HEK293 (cell line): ENCODE data around the gene CFAP65.

Experiments
- CTCF ChIA-PET: fragments of 350-600 bp; formaldehyde crosslinking; extraction: SDS; loops from one replicate; lab custom pipeline; 2021; ENCODE audit warnings: antibody characterized with exemption; lab: Yijun Ruan, JAX
- POLR2A ChIA-PET: fragments of 300-600 bp; formaldehyde crosslinking; extraction: SDS; loops from one replicate; lab custom pipeline; 2020; ENCODE audit warnings: antibody characterized with exemption, inconsistent platforms; lab: Yijun Ruan, JAX
- H3K27ac ChIP-seq: fragments of 200-500 bp; sonication (Bioruptor generic); 2 replicates; pipeline ENCODE4 v1.5.1; 2014; ENCODE audit warnings: low read depth, low read length, control low read depth, inconsistent platforms; ENCODE audit errors: extremely low read depth
- H3K36me3 ChIP-seq, 2 experiments: fragments of 200-500 bp in 1 of 2; sonication (Bioruptor generic) in 1 of 2; 1 replicate in 1 of 2; 2 replicates in 1 of 2; pipeline ENCODE4 v1.5.1; 2014 to 2017; ENCODE audit warnings: inconsistent platforms in 2 of 2, low read length in 2 of 2; ENCODE audit not compliant: control insufficient read depth in 2 of 2, insufficient read depth in 1 of 2
- H3K4me1 ChIP-seq: fragments of 200-500 bp; sonication (Bioruptor generic); 2 replicates; pipeline ENCODE4 v1.5.1; 2014; ENCODE audit warnings: mild to moderate bottlenecking, low read length, inconsistent platforms; ENCODE audit not compliant: control insufficient read depth, insufficient read depth
- H3K4me3 ChIP-seq: 2 replicates; pipeline ENCODE4 v1.5.1; 2011; ENCODE audit warnings: low read depth, mild to moderate bottlenecking, control low read depth, low read length, moderate library complexity
- H3K9me3 ChIP-seq: fragments of 200-500 bp; sonication (Bioruptor generic); 2 replicates; pipeline ENCODE4 v1.5.1; 2014; ENCODE audit warnings: low read depth, low read length, inconsistent platforms; ENCODE audit not compliant: control insufficient read depth, insufficient read depth
- GLI2 ChIP-seq: fragments of 450-650 bp; formaldehyde crosslinking; IDR thresholded peaks from 2 replicates; pipeline ENCODE4; 2017; ENCODE audit warnings: missing biosample characterization, missing genetic modification characterization, low read depth, borderline replicate concordance
- GLI4 ChIP-seq: fragments of 450-650 bp; formaldehyde crosslinking; IDR thresholded peaks from 2 replicates; pipeline ENCODE4 v1.5.1; 2016; ENCODE audit warnings: missing biosample characterization, missing genetic modification characterization
- GLIS1 ChIP-seq: fragments of 450-650 bp; formaldehyde crosslinking; IDR thresholded peaks from 2 replicates; pipeline ENCODE4 v1.5.1; 2016; ENCODE audit warnings: missing biosample characterization, missing genetic modification characterization
- IKZF3 ChIP-seq: fragments of 450-650 bp; IDR thresholded peaks from 2 replicates; pipeline ENCODE4 v1.5.0; 2018; ENCODE audit warnings: missing biosample characterization, mild to moderate bottlenecking, missing genetic modification characterization, moderate library complexity
- KLF1 ChIP-seq: fragments of 450-650 bp; formaldehyde crosslinking; IDR thresholded peaks from 2 replicates; pipeline ENCODE4 v1.5.1; 2016; ENCODE audit warnings: missing biosample characterization, missing genetic modification characterization
- KLF8 ChIP-seq: fragments of 450-650 bp; formaldehyde crosslinking; IDR thresholded peaks from 2 replicates; pipeline ENCODE4 v1.5.1; 2016; ENCODE audit warnings: missing biosample characterization, missing genetic modification characterization
- PBX3 ChIP-seq: sonication (generic); formaldehyde crosslinking; IDR thresholded peaks from 2 replicates; pipeline ENCODE4 v1.8.1; 2022; ENCODE audit warnings: mild to moderate bottlenecking, moderate library complexity, missing genetic modification reagents
- ZBTB17 ChIP-seq: fragments of 450-650 bp; formaldehyde crosslinking; IDR thresholded peaks from 2 replicates; pipeline ENCODE4 v1.5.1; 2016; ENCODE audit warnings: missing biosample characterization, missing genetic modification characterization
- ZIC2 ChIP-seq: fragments of 450-650 bp; formaldehyde crosslinking; IDR thresholded peaks from 2 replicates; pipeline ENCODE4 v1.5.1; 2016; ENCODE audit warnings: missing biosample characterization, missing genetic modification characterization
- ZNF16 ChIP-seq: fragments of 450-650 bp; formaldehyde crosslinking; IDR thresholded peaks from 2 replicates; pipeline ENCODE4 v1.5.1; 2016; ENCODE audit warnings: low read depth, missing biosample characterization, missing genetic modification characterization
- ZNF214 ChIP-seq: fragments of 450-650 bp; formaldehyde crosslinking; IDR thresholded peaks from 2 replicates; pipeline ENCODE4 v1.5.1; 2017; ENCODE audit warnings: missing biosample characterization, mild to moderate bottlenecking, missing genetic modification characterization, borderline replicate concordance
- ZNF274 ChIP-seq, 2 experiments: fragments of 200-500 bp in 1 of 2; fragments of 450-650 bp in 1 of 2; sonication (Bioruptor generic) in 1 of 2; formaldehyde crosslinking in 1 of 2; IDR thresholded peaks; 2 replicates each; pipeline versions ENCODE4 v1.5.1 to v1.6.1; 2014 to 2016; ENCODE audit warnings: borderline replicate concordance in 1 of 2, inconsistent platforms in 1 of 2, low read length in 1 of 2, missing biosample characterization in 1 of 2, missing genetic modification characterization in 1 of 2
- ZNF514 ChIP-seq: fragments of 450-650 bp; formaldehyde crosslinking; IDR thresholded peaks from 2 replicates; pipeline ENCODE4 v1.5.1; 2016; ENCODE audit warnings: missing biosample characterization, missing genetic modification characterization
- ZNF529 ChIP-seq: fragments of 450-650 bp; formaldehyde crosslinking; IDR thresholded peaks from 2 replicates; pipeline ENCODE4 v1.5.1; 2017; ENCODE audit warnings: missing genetic modification characterization, missing biosample characterization; ENCODE audit not compliant: insufficient replicate concordance
- ZNF555 ChIP-seq: fragments of 450-650 bp; formaldehyde crosslinking; conservative IDR thresholded peaks from 2 replicates; pipeline ENCODE4 v1.5.1; 2017; ENCODE audit warnings: missing biosample characterization, mild to moderate bottlenecking, missing genetic modification characterization, inconsistent platforms
- ZNF561 ChIP-seq: fragments of 450-650 bp; IDR thresholded peaks from 2 replicates; pipeline ENCODE4 v1.5.1; 2018; ENCODE audit warnings: missing biosample characterization, missing genetic modification characterization, borderline replicate concordance
- ZNF585B ChIP-seq: fragments of 450-650 bp; formaldehyde crosslinking; IDR thresholded peaks from 2 replicates; pipeline ENCODE4 v1.5.1; 2016; ENCODE audit warnings: missing biosample characterization, missing genetic modification characterization
- ZNF621 ChIP-seq: fragments of 450-650 bp; formaldehyde crosslinking; IDR thresholded peaks from 2 replicates; pipeline ENCODE4 v1.5.1; 2017; ENCODE audit warnings: missing biosample characterization, missing genetic modification characterization
- ZNF791 ChIP-seq: fragments of 450-650 bp; formaldehyde crosslinking; IDR thresholded peaks from 2 replicates; pipeline ENCODE4 v1.5.1; 2016; ENCODE audit warnings: missing biosample characterization, missing genetic modification characterization
- ZNF843 ChIP-seq: fragments of 450-650 bp; formaldehyde crosslinking; IDR thresholded peaks from 2 replicates; pipeline ENCODE4 v1.5.1; 2016; ENCODE audit warnings: missing biosample characterization, missing genetic modification characterization
- TF ChIP-seq, protein P1 (sequence below): fragments of 450-650 bp; formaldehyde crosslinking; IDR thresholded peaks from 2 replicates; pipeline ENCODE4 v1.5.1; 2017; ENCODE audit warnings: missing biosample characterization, mild to moderate bottlenecking, missing genetic modification characterization, moderate library complexity
- TF ChIP-seq, protein P2 (sequence below): fragments of 450-650 bp; formaldehyde crosslinking; IDR thresholded peaks from 2 replicates; pipeline ENCODE4 v1.5.1; 2016; ENCODE audit warnings: missing biosample characterization, missing genetic modification characterization
- TF ChIP-seq, protein P3 (sequence below): fragments of 450-650 bp; formaldehyde crosslinking; IDR thresholded peaks from 2 replicates; pipeline ENCODE4 v1.5.1; 2016; ENCODE audit warnings: missing biosample characterization, missing genetic modification characterization
- TF ChIP-seq, protein P4 (sequence below): fragments of 450-650 bp; formaldehyde crosslinking; IDR thresholded peaks from 2 replicates; pipeline ENCODE4 v1.5.1; 2016; ENCODE audit warnings: missing biosample characterization, missing genetic modification characterization, low read depth

Gene CFAP65

DNA sequence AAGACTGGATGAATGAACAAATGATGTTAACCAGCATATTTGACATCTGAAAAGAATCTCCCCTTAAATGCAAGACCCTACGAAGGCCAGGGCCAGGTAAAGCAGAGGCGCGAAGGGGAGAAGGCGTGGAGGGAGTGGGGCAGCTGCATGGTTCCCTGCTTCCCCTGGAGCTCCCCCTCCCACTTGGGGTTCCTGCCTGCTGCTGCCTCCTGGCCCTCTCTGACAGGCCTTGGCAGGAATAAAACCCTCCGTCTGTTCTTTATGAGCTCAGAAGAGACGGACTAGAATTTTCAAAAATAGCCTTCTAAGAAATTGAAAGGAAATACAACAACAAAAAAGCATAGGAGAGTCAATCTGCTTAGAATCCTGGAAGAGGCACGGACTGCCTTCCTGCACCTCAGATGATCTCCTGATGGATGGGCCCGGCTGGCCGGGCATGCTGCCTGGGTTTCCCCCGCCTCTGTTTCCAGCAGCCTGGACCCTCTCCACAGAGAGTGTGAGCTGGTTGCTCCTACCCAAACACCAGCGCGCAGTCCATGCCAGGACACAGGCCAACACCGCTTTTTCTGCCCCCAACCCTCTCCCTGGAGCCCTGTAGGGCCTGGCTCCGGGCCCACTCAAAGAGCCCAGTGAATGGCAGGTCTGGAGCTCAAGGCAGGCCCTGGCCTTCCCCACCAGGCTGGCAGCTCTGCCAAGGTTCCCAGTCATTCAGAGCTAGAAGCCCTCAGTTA, 23.9 kb downstream of the CFAP65 start:
- no peaks in the 10 kb centered on the region for H3K36me3 ChIP-seq
- POLR2A ChIA-PET: no interaction called here
- no peak overlapping the region for H3K27ac ChIP-seq
- CTCF ChIA-PET: interaction anchor here (0.5 to 2.0 kb wide), 6 partner anchors 13 to 513 kb away, joined by 3 to 11 read pairs (median 4); no protein-coding TSS in a partner anchor
- TF ChIP-seq ZNF274 (IDR thresholded peaks at IDR 0.05; ENCODE audit: low read length) (no peak), ZNF274 (tag by site-specific recombination; IDR thresholded peaks at IDR 0.05; ENCODE audit: borderline replicate concordance) (no peak), ZNF621 (tag by site-specific recombination) (no peak), ZNF555 (tag by site-specific recombination) (no peak), ZNF585B (tag by site-specific recombination) (no peak), ZNF529 (tag by site-specific recombination) (no peak), KLF1 (no peak), ZNF791 (tag by site-specific recombination) (no peak), PBX3 (CRISPR knock-in tag) (no peak), ZNF214 (tag by site-specific recombination) (no peak), ZNF16 (no peak), GLI2 (tag by site-specific recombination) (no peak), GLI4 (no peak)
- TF ChIP-seq, protein P1, sequence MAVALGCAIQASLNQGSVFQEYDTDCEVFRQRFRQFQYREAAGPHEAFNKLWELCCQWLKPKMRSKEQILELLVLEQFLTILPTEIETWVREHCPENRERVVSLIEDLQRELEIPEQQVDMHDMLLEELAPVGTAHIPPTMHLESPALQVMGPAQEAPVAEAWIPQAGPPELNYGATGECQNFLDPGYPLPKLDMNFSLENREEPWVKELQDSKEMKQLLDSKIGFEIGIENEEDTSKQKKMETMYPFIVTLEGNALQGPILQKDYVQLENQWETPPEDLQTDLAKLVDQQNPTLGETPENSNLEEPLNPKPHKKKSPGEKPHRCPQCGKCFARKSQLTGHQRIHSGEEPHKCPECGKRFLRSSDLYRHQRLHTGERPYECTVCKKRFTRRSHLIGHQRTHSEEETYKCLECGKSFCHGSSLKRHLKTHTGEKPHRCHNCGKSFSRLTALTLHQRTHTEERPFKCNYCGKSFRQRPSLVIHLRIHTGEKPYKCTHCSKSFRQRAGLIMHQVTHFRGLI (tag by site-specific recombination): no peak
- no peaks in the 10 kb centered on the region for H3K4me1 ChIP-seq
- H3K4me3 ChIP-seq: no peak overlapping the region
- no peaks in the 10 kb centered on the region for H3K9me3 ChIP-seq

DNA sequence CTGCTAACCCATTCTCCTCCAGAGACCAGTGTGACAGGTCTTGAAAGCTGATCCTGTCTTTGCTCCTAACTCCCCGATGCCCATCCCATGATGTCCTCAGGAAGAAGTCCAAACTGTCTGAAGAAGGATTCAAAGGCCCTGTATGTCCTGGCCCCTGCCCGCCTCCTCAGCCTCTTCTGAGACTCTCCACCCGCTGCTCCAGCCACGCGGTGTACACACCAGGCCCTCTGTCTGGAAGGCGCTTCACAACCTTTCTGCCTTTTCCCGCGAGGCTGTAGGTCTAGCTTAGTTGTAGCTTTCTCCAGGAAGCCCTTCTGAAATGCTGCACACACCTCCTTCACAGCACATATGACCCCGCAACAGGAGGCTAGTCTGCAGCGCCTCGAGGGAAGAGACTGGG, 24.6 kb downstream of the CFAP65 start:
- ChIA-PET POLR2A (no interaction called here), CTCF (interaction anchor here (0.5 to 2.0 kb wide), 5 partner anchors 13 to 513 kb away, joined by 3 to 11 read pairs (median 4); no protein-coding TSS in a partner anchor)
- Histone ChIP-seq H3K36me3 (no peaks in the 10 kb centered on the region), H3K4me3 (no peak overlapping the region), H3K27ac (no peak overlapping the region), H3K4me1 (no peaks in the 10 kb centered on the region), H3K9me3 (no peaks in the 10 kb centered on the region)
- TF ChIP-seq ZNF561 (no peak), ZNF514 (tag by site-specific recombination) (no peak), KLF8 (tag by site-specific recombination) (no peak), IKZF3 (tag by site-specific recombination) (no peak), ZBTB17 (tag by site-specific recombination) (no peak)
- TF ChIP-seq, protein P2, sequence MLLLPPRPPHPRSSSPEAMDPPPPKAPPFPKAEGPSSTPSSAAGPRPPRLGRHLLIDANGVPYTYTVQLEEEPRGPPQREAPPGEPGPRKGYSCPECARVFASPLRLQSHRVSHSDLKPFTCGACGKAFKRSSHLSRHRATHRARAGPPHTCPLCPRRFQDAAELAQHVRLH (tag by site-specific recombination): no peak

GRCh38 chr2:219010873-219011272, 30.4 kb downstream of the CFAP65 start:
- ChIA-PET POLR2A (no interaction called here), CTCF (interaction anchor here (0.6 to 3.3 kb wide), 18 partner anchors 8 to 514 kb away, joined by 3 to 17 read pairs (median 4); no protein-coding TSS in a partner anchor)
- peak; percentile 90 for TF ChIP-seq ZIC2
- TF ChIP-seq, protein P3, sequence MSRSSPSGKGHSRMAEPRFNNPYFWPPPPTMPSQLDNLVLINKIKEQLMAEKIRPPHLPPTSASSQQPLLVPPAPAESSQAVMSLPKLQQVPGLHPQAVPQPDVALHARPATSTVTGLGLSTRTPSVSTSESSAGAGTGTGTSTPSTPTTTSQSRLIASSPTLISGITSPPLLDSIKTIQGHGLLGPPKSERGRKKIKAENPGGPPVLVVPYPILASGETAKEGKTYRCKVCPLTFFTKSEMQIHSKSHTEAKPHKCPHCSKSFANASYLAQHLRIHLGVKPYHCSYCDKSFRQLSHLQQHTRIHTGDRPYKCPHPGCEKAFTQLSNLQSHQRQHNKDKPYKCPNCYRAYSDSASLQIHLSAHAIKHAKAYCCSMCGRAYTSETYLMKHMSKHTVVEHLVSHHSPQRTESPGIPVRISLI (tag by site-specific recombination): peak; percentile 49; the same call in 1 of the 2 replicates
- TF ChIP-seq ZNF843 (tag by site-specific recombination): no peak
- TF ChIP-seq, protein P4, sequence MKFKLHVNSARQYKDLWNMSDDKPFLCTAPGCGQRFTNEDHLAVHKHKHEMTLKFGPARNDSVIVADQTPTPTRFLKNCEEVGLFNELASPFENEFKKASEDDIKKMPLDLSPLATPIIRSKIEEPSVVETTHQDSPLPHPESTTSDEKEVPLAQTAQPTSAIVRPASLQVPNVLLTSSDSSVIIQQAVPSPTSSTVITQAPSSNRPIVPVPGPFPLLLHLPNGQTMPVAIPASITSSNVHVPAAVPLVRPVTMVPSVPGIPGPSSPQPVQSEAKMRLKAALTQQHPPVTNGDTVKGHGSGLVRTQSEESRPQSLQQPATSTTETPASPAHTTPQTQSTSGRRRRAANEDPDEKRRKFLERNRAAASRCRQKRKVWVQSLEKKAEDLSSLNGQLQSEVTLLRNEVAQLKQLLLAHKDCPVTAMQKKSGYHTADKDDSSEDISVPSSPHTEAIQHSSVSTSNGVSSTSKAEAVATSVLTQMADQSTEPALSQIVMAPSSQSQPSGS: peak; percentile 77
- peak; percentile 81 for TF ChIP-seq GLIS1
- H3K27ac ChIP-seq: no peak overlapping the region
- no peak overlapping the region for H3K4me3 ChIP-seq
- no peaks in the 10 kb centered on the region for H3K36me3 ChIP-seq
- no peaks in the 10 kb centered on the region for H3K4me1 ChIP-seq
- H3K9me3 ChIP-seq: no peaks in the 10 kb centered on the region
